Stomach (tissue), 9 donors: ENCODE data around the gene GNGT1. TPM values are rescaled to one million over a fixed set of nuclear protein-coding genes. Genes with fewer than 3 reads are reported as not detected.

Source experiments
- DNase-seq, 2 donors: peaks; one replicate each; pipeline versions ENCODE4 v3.0.0 to v3.0.0-alpha.2; 2013 to 2019
- H3K27ac ChIP-seq, 5 donors: fragments of 200-600 bp in 4 of 5; sonication (generic) in 4 of 5; one replicate each; pipeline ENCODE4 v1.5.1; 2013 to 2019; ENCODE audit warnings: mild to moderate bottlenecking in 1 of 5, moderate library complexity in 1 of 5
- H3K27me3 ChIP-seq, 3 donors: fragments of 200-600 bp; sonication (generic); one replicate each; pipeline ENCODE4 v1.5.1; 2017 to 2019; ENCODE audit warnings: mixed run types in 1 of 3
- H3K36me3 ChIP-seq, 4 donors: fragments of 200-600 bp; sonication (generic); 1 replicate in 3 of 4; 2 replicates in 1 of 4; pipeline ENCODE4 v1.5.1; 2016 to 2019
- H3K4me1 ChIP-seq, 4 donors: fragments of 200-600 bp; sonication (generic); one replicate each; pipeline ENCODE4 v1.5.1; 2016 to 2019
- H3K4me3 ChIP-seq, 4 donors: fragments of 200-600 bp; sonication (generic) in 3 of 4; one replicate each; pipeline ENCODE4 v1.5.1; 2016 to 2019; ENCODE audit warnings: mild to moderate bottlenecking in 1 of 4
- H3K9me3 ChIP-seq, 4 donors: fragments of 200-600 bp; sonication (generic); one replicate each; pipeline ENCODE4 v1.5.1; 2016 to 2019
- EP300 ChIP-seq: sonication (generic); formaldehyde crosslinking; IDR thresholded peaks from one replicate; pipeline ENCODE4 v1.6.1; 2017; ENCODE audit warnings: antibody characterized with exemption
- POLR2A ChIP-seq, 4 donors: fragments of 450-650 bp; IDR thresholded peaks; one replicate each; pipeline ENCODE4 v1.6.1; 2016; ENCODE audit warnings: antibody characterized with exemption in 4 of 4, control low read depth in 2 of 4, mild to moderate bottlenecking in 1 of 4, moderate library complexity in 1 of 4
- POLR2AphosphoS5 ChIP-seq, 3 donors: sonication (generic); formaldehyde crosslinking; IDR thresholded peaks; one replicate each; pipeline ENCODE4 v1.6.1; 2016; ENCODE audit warnings: antibody characterized with exemption in 3 of 3
- WGBS, 5 donors: extraction: QIAGEN DNeasy Blood & Tissue Kit in 3 of 5; methylation state at CpG; one replicate each; pipeline versions ENCODE4 v1.1.5 to v1.1.7; 2013 to 2018; 5-methylcytosine and 5-hydroxymethylcytosine counted together
- intact Hi-C: fragments of 100-400 bp; cut with DNase I; formaldehyde crosslinking; loops from one replicate; pipeline ENCODE4 v1.15.1; 2023; ENCODE audit warnings: low total_unique reads
- polyA plus RNA-seq, 3 donors: library from polyadenylated mRNA; stranded (reverse); fragments of 200-250 nt; gene quantifications; one replicate each; pipeline ENCODE4 v1.2.3, GENCODE V29; 2013
- small RNA-seq, 4 donors: library from RNA; depleted of rRNA; stranded (forward); fragments of <200 nt; gene quantifications; one replicate each; pipeline ENCODE3, GENCODE V24; 2016
- total RNA-seq, 5 donors: library from RNA; depleted of rRNA; stranded (reverse); fragments of >200 nt; gene quantifications; one replicate each; pipeline versions ENCODE4 v1.1.0 to v1.2.3, GENCODE V29; 2014 to 2016
- TF ChIP-seq, protein P1 (sequence below), 7 experiments: fragments of 450-650 bp in 4 of 7; fragments of 200-600 bp in 3 of 7; sonication (generic) in 3 of 7; IDR thresholded peaks; one replicate each; pipeline ENCODE4 v1.5.1; 2016 to 2019; ENCODE audit warnings: antibody characterized with exemption in 7 of 7, control low read depth in 2 of 7, mild to moderate bottlenecking in 1 of 7
- donor health status: healthy with polysubstance abuse.
- donor health status: Bipolar disorder and iron deficiency.
- donor health status: healthy.

GNGT1 gene
- total and polyA plus RNA-seq, 8 donors, result not detected

DNA sequence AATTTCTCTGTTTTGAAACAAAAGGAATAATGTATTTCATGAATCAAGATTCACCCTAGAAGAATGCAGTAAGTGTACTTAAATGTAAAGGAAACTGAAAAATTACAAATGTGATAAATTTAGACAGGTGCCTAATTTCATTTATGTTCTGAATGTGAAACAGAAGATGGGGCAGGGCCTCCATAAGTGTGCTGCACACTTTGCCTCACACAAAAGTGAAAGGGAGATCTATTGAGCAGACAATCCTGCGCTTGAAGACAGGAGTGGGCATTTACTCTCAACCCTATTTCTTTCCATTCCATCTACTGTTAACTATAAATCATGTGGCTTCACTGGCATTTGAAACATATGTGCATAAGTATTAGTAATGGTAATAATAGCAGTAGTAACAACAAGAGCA is 51.4 kb downstream of the GNGT1 start:
- intact Hi-C loops, result no loop called here
- Histone ChIP-seq H3K27me3 (no peaks in the 10 kb centered on the region), H3K27ac (no peak overlapping the region), H3K36me3 (no peaks in the 10 kb centered on the region), H3K4me1 (no peaks in the 10 kb centered on the region), H3K9me3 (no peaks in the 10 kb centered on the region), H3K4me3 (no peak overlapping the region)
- TF ChIP-seq POLR2AphosphoS5 (IDR thresholded peaks at IDR 0.05) (no peak), POLR2A (IDR thresholded peaks at IDR 0.05) (no peak), EP300 (no peak)
- TF ChIP-seq, protein P1, sequence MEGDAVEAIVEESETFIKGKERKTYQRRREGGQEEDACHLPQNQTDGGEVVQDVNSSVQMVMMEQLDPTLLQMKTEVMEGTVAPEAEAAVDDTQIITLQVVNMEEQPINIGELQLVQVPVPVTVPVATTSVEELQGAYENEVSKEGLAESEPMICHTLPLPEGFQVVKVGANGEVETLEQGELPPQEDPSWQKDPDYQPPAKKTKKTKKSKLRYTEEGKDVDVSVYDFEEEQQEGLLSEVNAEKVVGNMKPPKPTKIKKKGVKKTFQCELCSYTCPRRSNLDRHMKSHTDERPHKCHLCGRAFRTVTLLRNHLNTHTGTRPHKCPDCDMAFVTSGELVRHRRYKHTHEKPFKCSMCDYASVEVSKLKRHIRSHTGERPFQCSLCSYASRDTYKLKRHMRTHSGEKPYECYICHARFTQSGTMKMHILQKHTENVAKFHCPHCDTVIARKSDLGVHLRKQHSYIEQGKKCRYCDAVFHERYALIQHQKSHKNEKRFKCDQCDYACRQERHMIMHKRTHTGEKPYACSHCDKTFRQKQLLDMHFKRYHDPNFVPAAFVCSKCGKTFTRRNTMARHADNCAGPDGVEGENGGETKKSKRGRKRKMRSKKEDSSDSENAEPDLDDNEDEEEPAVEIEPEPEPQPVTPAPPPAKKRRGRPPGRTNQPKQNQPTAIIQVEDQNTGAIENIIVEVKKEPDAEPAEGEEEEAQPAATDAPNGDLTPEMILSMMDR (IDR thresholded peaks at IDR 0.05), result no peak
- no peak for DNase-seq
- 94 to 100% (median 96%) methylated on average over 1 of the region's 1 CpG for WGBS, 5 donors

DNA sequence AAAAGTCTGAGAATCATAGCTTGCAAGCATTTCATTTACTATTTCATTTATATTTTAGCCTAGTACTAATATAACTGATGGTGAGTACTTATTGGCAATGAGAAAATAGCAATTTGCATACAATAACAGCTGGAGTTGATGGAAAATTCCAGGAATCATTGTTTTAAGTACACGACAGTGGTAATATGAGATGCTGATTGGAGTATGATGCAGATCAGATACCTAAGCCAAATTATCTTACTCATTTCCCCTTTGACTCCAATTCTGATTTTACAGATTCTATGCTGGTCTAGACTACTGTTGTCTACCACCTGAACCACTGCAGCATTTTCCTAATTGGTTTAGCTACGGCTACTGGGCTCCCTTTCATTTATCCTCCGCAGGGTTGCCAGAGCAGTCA is 51.8 kb downstream of the GNGT1 start:
- no peaks in the 10 kb centered on the region for H3K36me3 ChIP-seq
- WGBS, 5 donors, result 76 to 84% (median 83%) methylated on average over 3 of the region's 3 CpGs

DNA sequence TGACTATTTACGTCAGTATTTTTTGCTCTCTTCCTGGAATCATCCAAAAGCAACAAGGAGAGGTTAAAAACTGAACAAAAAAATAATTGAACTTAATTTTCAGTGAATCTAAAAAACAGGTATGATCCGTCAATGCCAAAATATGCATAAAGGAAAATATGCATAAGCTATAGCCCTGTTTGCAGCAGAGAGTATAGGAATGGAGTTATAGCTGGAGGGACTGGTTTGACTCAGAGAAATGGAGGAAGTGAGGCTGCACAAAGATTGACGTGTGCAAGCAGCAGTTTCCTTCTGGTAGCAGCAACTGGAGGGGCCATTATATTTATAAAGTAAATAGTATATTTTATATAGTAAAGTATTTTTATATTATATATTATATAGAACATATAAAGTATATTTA is 52.3 kb downstream of the GNGT1 start:
- no peaks in the 10 kb centered on the region for H3K4me1 ChIP-seq
- no peak overlapping the region for H3K4me3 ChIP-seq
- intact Hi-C loops, result no loop called here
- no peaks in the 10 kb centered on the region for H3K27me3 ChIP-seq
- no peak for DNase-seq
- H3K9me3 ChIP-seq, result no peaks in the 10 kb centered on the region
- no peak overlapping the region for H3K27ac ChIP-seq
- no peak for TF ChIP-seq EP300
- TF ChIP-seq POLR2A (IDR thresholded peaks at IDR 0.05), result no peak
- TF ChIP-seq, protein P1 (IDR thresholded peaks at IDR 0.05), result no peak
- no peak for TF ChIP-seq POLR2AphosphoS5 (IDR thresholded peaks at IDR 0.05)
- no peaks in the 10 kb centered on the region for H3K36me3 ChIP-seq
- 79 to 90% (median 81%) methylated on average over 3 of the region's 3 CpGs for WGBS, 5 donors

More for the DNA sequence above, 51.8 kb downstream of the GNGT1 start:
- no peak overlapping the region for H3K27ac ChIP-seq
- intact Hi-C loops, result no loop called here
- H3K4me3 ChIP-seq, result no peak overlapping the region
- no peaks in the 10 kb centered on the region for H3K9me3 ChIP-seq
- DNase-seq, result no peak
- H3K4me1 ChIP-seq, result no peaks in the 10 kb centered on the region
- no peak for TF ChIP-seq POLR2A (IDR thresholded peaks at IDR 0.05)
- no peak for TF ChIP-seq POLR2AphosphoS5 (IDR thresholded peaks at IDR 0.05)
- TF ChIP-seq EP300, result no peak
- TF ChIP-seq, protein P1 (IDR thresholded peaks at IDR 0.05), result no peak
- no peaks in the 10 kb centered on the region for H3K27me3 ChIP-seq

Small RNAs within 50 kb of the gene (small RNA-seq; reads per million reads assigned to genes)
- 0 reads per million in 4 donors for gene AC002076.2

Other genes with a start within 250 kb of the GNGT1 start
- 1 to 10 TPM in 4 of 5 donors, not detected in 1; 2.0 to 6.1 (median 3.8) TPM for gene TFPI2, start 15.8 kb upstream of the GNGT1 start, total RNA-seq
- gene TFPI2, start 15.8 kb upstream of the GNGT1 start, polyA plus RNA-seq, result 10 to 100 TPM in 1 of 3 donors, 1 to 10 TPM in 1, under 1 TPM in 1; 0.28 to 15.2 (median 3.4) TPM
- 10 to 100 TPM in 4 of 5 donors, 1 to 10 TPM in 1; 2.0 to 32.6 (median 21.5) TPM for gene GNG11, start 15.2 kb downstream of the GNGT1 start, total RNA-seq
- 10 to 100 TPM; 13.5 to 37.9 (median 37.8) TPM for gene GNG11, start 15.2 kb downstream of the GNGT1 start, polyA plus RNA-seq
- 10 to 100 TPM in 4 of 5 donors, 1 to 10 TPM in 1; 4.1 to 43.5 (median 19.7) TPM for gene BET1, start 97.8 kb downstream of the GNGT1 start, total RNA-seq
- gene BET1, start 97.8 kb downstream of the GNGT1 start, polyA plus RNA-seq, result 10 to 100 TPM; 16.3 to 30.5 (median 29.6) TPM